SK-N-SH treated with all-trans-retinoic acid at 6 μM for 48 hours (cell line): ENCODE data around the gene ZNF239.
A peak's percentile ranks its signal among the peaks of the same experiment; 100 is the strongest.

Experiments
- ATAC-seq: fragments of 200-7000 bp; cut with Tn5 transposase; 3 replicates; pipeline ENCODE4 v1.9.1; 2020; ENCODE audit warnings: mild to moderate bottlenecking, moderate library complexity
- ARNTL ChIP-seq: fragments of 450-650 bp; formaldehyde crosslinking; IDR thresholded peaks from 2 replicates; pipeline ENCODE4 v1.5.0; 2020; ENCODE audit warnings: low read depth, mild to moderate bottlenecking, moderate library complexity, borderline replicate concordance
- BACH2 ChIP-seq: fragments of 250-450 bp; sonication (Bioruptor Pico); IDR thresholded peaks from 2 replicates; pipeline ENCODE4 v1.9.0; 2021; ENCODE audit warnings: mild to moderate bottlenecking, borderline replicate concordance
- ESRRG ChIP-seq: fragments of 250-450 bp; sonication (Bioruptor Pico); IDR thresholded peaks from 2 replicates; pipeline ENCODE4 v1.6.1; 2021; ENCODE audit warnings: mild to moderate bottlenecking
- GLIS3 ChIP-seq: fragments of 250-450 bp; sonication (Bioruptor Pico); IDR thresholded peaks from 2 replicates; pipeline ENCODE4 v1.5.0; 2020; ENCODE audit warnings: mild to moderate bottlenecking, moderate library complexity
- ISL1 ChIP-seq: fragments of 250-450 bp; sonication (Bioruptor Pico); IDR thresholded peaks from 2 replicates; pipeline ENCODE4 v2.1.2; 2022; ENCODE audit warnings: mild to moderate bottlenecking, moderate library complexity
- PPARA ChIP-seq: fragments of 250-450 bp; sonication (Bioruptor Pico); IDR thresholded peaks from 2 replicates; pipeline ENCODE4 v1.5.0; 2020; ENCODE audit warnings: mild to moderate bottlenecking, borderline replicate concordance
- RARB ChIP-seq: fragments of 250-450 bp; sonication (Bioruptor Pico); IDR thresholded peaks from 2 replicates; pipeline ENCODE4 v1.8.0; 2021; ENCODE audit warnings: mild to moderate bottlenecking, moderate library complexity
- TCF4 ChIP-seq: fragments of 250-450 bp; sonication (Bioruptor Pico); IDR thresholded peaks from 2 replicates; pipeline ENCODE4 v1.8.0; 2021; ENCODE audit warnings: mild to moderate bottlenecking, moderate library complexity, borderline replicate concordance
- TOX ChIP-seq: fragments of 250-450 bp; sonication (Bioruptor Pico); IDR thresholded peaks from 2 replicates; pipeline ENCODE4 v1.8.0; 2021; ENCODE audit warnings: mild to moderate bottlenecking, moderate library complexity, borderline replicate concordance
- ZC3H10 ChIP-seq: fragments of 250-450 bp; sonication (Bioruptor Pico); IDR thresholded peaks from 2 replicates; pipeline ENCODE4 v1.5.1; 2021; ENCODE audit warnings: mild to moderate bottlenecking, moderate library complexity
- ZFP3 ChIP-seq: fragments of 250-450 bp; sonication (Bioruptor Pico); IDR thresholded peaks from 2 replicates; pipeline ENCODE4 v1.5.0; 2020; ENCODE audit warnings: mild to moderate bottlenecking, moderate library complexity
- ZNF565 ChIP-seq: fragments of 450-650 bp; formaldehyde crosslinking; conservative IDR thresholded peaks from 2 replicates; pipeline ENCODE4 v1.5.0; 2020; ENCODE audit warnings: low read depth, mild to moderate bottlenecking, moderate library complexity
- ZNF8 ChIP-seq: fragments of 450-650 bp; formaldehyde crosslinking; IDR thresholded peaks from 2 replicates; pipeline ENCODE4 v1.5.0; 2020; ENCODE audit warnings: mild to moderate bottlenecking, moderate library complexity
- TF ChIP-seq, protein P1 (sequence below): fragments of 250-450 bp; sonication (Bioruptor Pico); IDR thresholded peaks from 2 replicates; pipeline ENCODE4 v1.8.0; 2020; ENCODE audit warnings: mild to moderate bottlenecking, moderate library complexity, borderline replicate concordance
- TF ChIP-seq, protein P2 (sequence below): fragments of 250-450 bp; sonication (Bioruptor Pico); IDR thresholded peaks from 2 replicates; pipeline ENCODE4 v1.5.0; 2020; ENCODE audit warnings: mild to moderate bottlenecking, moderate library complexity
- TF ChIP-seq, protein P3 (sequence below): fragments of 250-450 bp; sonication (Bioruptor Pico); IDR thresholded peaks from 2 replicates; pipeline ENCODE4 v1.5.1; 2020; ENCODE audit warnings: low read depth, mild to moderate bottlenecking, moderate library complexity
- TF ChIP-seq, protein P4 (sequence below): fragments of 250-450 bp; sonication (Bioruptor Pico); IDR thresholded peaks from 2 replicates; pipeline ENCODE4 v1.5.1; 2021; ENCODE audit warnings: mild to moderate bottlenecking, moderate library complexity

Gene ZNF239

DNA sequence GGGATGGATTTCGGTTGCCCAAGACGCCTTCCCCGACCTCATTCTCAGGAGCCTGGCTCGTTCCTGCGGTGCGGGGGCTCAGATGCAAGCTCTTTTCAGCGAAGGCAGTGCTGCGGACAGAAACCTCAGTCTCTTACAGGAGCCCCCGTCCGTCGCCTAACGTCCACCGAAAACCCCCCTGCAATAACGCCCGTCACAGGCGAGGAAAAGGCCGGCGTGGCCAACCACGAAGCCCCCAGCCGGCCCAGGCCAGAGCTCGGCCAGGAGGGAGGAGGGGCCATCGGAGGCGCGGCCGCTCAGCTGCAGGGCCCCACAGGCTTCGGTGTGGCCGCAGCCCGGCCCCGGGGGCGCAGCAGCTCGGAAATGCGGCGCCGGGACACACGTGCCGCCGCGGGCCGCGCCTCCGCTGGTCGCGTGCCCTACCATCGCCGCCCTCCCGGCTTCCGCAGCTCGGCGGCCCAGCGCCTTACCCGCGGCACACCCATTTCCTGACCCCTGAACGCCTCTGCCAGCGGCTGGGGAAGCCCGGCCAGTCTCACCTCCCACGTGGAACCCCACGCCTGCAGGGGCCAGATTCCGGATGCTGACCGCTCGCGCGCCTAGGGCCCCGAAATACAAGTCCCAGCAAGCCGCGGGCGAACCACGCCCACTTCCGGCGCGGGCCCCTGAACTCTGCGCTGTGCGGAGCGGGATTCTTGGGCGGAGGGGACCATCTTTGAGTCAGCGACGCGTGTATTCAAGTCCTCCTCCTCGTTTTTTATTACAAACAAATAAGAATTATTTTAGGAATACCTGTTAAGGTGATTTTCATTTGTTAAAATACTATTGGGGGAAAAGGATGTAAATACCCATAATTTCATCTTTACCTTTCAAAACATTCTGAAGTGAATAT lies at the start of gene ZNF239:
Gene ZNF239 (minus strand): TSS at position 616 of the 892 bp plus-strand sequence. CDS start 16,537 bp downstream, outside the sequence.
- TF ChIP-seq ZFP3 (CRISPR knock-in tag) (0 out of 2 replicates have a peak, but pooled peaks have one; percentile 53), ZC3H10 (CRISPR knock-in tag) (no peak)
- ATAC-seq = peak; percentile 97

DNA sequence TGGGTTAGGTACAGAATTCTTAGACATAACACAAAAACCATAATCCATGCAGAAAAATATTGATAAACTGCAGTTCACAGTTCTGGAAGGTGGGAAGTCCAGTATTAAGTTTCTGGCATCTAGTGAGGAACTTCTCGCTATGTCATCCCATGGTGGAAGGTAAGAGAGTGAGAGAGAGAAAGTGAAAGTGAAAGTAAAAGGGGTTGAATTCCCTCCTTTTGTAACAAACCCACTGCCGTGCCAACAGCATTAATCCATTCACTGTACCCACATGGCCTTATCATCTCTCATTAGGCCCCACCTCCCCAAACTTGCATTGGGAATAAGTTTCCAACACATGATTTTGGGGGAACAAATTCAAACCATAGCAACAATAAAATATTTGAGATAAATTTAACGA lies 48.9 kb upstream of the ZNF239 start:
- ATAC-seq = no peak; the same call in 2 of the 3 replicates
- TF ChIP-seq, protein P1, sequence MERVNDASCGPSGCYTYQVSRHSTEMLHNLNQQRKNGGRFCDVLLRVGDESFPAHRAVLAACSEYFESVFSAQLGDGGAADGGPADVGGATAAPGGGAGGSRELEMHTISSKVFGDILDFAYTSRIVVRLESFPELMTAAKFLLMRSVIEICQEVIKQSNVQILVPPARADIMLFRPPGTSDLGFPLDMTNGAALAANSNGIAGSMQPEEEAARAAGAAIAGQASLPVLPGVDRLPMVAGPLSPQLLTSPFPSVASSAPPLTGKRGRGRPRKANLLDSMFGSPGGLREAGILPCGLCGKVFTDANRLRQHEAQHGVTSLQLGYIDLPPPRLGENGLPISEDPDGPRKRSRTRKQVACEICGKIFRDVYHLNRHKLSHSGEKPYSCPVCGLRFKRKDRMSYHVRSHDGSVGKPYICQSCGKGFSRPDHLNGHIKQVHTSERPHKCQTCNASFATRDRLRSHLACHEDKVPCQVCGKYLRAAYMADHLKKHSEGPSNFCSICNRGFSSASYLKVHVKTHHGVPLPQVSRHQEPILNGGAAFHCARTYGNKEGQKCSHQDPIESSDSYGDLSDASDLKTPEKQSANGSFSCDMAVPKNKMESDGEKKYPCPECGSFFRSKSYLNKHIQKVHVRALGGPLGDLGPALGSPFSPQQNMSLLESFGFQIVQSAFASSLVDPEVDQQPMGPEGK = no peak
- no peak for TF ChIP-seq TCF4 (CRISPR knock-in tag)
- no peak for TF ChIP-seq ISL1
- no peak for TF ChIP-seq BACH2
- TF ChIP-seq, protein P2, sequence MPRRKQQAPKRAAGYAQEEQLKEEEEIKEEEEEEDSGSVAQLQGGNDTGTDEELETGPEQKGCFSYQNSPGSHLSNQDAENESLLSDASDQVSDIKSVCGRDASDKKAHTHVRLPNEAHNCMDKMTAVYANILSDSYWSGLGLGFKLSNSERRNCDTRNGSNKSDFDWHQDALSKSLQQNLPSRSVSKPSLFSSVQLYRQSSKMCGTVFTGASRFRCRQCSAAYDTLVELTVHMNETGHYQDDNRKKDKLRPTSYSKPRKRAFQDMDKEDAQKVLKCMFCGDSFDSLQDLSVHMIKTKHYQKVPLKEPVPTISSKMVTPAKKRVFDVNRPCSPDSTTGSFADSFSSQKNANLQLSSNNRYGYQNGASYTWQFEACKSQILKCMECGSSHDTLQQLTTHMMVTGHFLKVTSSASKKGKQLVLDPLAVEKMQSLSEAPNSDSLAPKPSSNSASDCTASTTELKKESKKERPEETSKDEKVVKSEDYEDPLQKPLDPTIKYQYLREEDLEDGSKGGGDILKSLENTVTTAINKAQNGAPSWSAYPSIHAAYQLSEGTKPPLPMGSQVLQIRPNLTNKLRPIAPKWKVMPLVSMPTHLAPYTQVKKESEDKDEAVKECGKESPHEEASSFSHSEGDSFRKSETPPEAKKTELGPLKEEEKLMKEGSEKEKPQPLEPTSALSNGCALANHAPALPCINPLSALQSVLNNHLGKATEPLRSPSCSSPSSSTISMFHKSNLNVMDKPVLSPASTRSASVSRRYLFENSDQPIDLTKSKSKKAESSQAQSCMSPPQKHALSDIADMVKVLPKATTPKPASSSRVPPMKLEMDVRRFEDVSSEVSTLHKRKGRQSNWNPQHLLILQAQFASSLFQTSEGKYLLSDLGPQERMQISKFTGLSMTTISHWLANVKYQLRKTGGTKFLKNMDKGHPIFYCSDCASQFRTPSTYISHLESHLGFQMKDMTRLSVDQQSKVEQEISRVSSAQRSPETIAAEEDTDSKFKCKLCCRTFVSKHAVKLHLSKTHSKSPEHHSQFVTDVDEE (CRISPR knock-in tag) = no peak
- no peak for TF ChIP-seq ESRRG (CRISPR knock-in tag)
- no peak for TF ChIP-seq ZNF565 (CRISPR knock-in tag)
- TF ChIP-seq PPARA (CRISPR knock-in tag) = no peak
- TF ChIP-seq, protein P3, sequence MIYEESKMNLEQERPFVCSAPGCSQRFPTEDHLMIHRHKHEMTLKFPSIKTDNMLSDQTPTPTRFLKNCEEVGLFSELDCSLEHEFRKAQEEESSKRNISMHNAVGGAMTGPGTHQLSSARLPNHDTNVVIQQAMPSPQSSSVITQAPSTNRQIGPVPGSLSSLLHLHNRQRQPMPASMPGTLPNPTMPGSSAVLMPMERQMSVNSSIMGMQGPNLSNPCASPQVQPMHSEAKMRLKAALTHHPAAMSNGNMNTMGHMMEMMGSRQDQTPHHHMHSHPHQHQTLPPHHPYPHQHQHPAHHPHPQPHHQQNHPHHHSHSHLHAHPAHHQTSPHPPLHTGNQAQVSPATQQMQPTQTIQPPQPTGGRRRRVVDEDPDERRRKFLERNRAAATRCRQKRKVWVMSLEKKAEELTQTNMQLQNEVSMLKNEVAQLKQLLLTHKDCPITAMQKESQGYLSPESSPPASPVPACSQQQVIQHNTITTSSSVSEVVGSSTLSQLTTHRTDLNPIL (CRISPR knock-in tag) = no peak
- no peak for TF ChIP-seq ZC3H10 (CRISPR knock-in tag)
- TF ChIP-seq, protein P4, sequence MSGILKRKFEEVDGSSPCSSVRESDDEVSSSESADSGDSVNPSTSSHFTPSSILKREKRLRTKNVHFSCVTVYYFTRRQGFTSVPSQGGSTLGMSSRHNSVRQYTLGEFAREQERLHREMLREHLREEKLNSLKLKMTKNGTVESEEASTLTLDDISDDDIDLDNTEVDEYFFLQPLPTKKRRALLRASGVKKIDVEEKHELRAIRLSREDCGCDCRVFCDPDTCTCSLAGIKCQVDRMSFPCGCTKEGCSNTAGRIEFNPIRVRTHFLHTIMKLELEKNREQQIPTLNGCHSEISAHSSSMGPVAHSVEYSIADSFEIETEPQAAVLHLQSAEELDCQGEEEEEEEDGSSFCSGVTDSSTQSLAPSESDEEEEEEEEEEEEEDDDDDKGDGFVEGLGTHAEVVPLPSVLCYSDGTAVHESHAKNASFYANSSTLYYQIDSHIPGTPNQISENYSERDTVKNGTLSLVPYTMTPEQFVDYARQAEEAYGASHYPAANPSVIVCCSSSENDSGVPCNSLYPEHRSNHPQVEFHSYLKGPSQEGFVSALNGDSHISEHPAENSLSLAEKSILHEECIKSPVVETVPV = no peak
- TF ChIP-seq ARNTL (CRISPR knock-in tag) = no peak
- TF ChIP-seq GLIS3 = no peak
- no peak for TF ChIP-seq ZNF8
- TF ChIP-seq, all 23 proteins: peak for 0

DNA sequence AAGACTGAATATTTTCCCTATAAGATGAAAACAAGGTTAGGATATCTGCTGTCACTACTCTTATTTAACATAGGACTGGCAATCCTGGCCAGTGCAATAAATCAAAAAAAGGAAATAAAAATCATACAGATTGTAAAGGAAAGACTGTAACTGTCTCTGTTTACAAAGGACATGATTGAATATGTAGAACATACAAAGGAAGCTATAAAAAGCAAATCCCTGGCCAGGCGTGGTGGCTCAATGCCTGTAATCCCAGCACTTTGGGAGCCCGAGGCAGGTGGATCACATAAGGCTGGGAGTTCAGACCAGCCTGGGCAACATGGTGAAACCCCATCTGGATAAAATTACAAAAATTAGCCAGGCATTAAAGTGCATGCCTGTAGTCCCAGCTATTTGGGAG lies 47.6 kb upstream of the ZNF239 start:
- ATAC-seq = no peak
- TF ChIP-seq GLIS3 = no peak

DNA sequence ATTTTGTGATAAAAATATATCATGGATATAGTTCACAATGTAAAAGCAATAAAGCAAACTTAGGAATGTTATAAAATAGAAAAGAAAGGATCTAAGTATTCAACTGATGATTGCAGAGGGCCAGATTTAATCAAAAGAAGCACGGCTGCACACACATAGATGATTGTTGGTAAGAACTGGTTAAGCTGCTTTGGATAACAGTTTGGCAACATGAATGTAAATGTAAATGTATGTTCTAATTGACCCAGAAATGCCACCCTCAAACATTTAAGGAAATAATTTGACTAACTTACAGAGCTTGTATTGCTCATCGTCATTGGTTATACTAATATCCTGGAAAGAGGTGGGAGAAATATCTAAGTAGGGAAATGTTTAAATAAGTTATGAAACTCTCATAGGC lies 45.0 kb upstream of the ZNF239 start:
- TF ChIP-seq TCF4 (CRISPR knock-in tag) = no peak
- TF ChIP-seq ZNF8 = no peak
- TF ChIP-seq, protein P1 = no peak
- no peak for TF ChIP-seq ISL1
- TF ChIP-seq TOX (CRISPR knock-in tag) = no peak
- no peak for TF ChIP-seq RARB (CRISPR knock-in tag)
- no peak for ATAC-seq
